Gastroesophageal sphincter (tissue), 4 donors: Measurements from ENCODE around the gene MYO15B. TPM values are rescaled to one million over a fixed set of nuclear protein-coding genes. Genes with fewer than 3 reads are reported as not detected.
"Not testable (repeated sequence)": the region's sequence is repeated elsewhere in the genome, so short reads cannot be mapped to it uniquely, and the experiment has no call there.

Experiments used
- ATAC-seq: fragments of 150-250 bp; one replicate; pipeline ENCODE4 v1.9.1; 2016; ENCODE audit warnings: mild to moderate bottlenecking, moderate library complexity
- H3K27ac ChIP-seq, 4 donors: fragments of 200-600 bp; sonication (generic) in 3 of 4; 1 replicate in 3 of 4; 2 replicates in 1 of 4; pipeline ENCODE4 v1.5.1; 2016 to 2019
- H3K27me3 ChIP-seq: fragments of 200-600 bp; sonication (generic); one replicate; pipeline ENCODE4 v1.5.1; 2019
- H3K36me3 ChIP-seq, 2 donors: fragments of 200-600 bp; sonication (generic); one replicate each; pipeline ENCODE4 v1.5.1; 2019; ENCODE audit warnings: control low read depth in 1 of 2
- H3K4me1 ChIP-seq, 3 donors: fragments of 200-600 bp; sonication (generic); 1 replicate in 2 of 3; 2 replicates in 1 of 3; pipeline ENCODE4 v1.5.1; 2016 to 2019; ENCODE audit warnings: control low read depth in 2 of 3
- H3K4me3 ChIP-seq, 2 donors: fragments of 200-600 bp; sonication (generic); one replicate each; pipeline ENCODE4 v1.5.1; 2019; ENCODE audit warnings: mild to moderate bottlenecking in 1 of 2, moderate library complexity in 1 of 2
- H3K9me3 ChIP-seq, 3 donors: fragments of 200-600 bp; sonication (generic); one replicate each; pipeline ENCODE4 v1.5.1; 2017 to 2019; ENCODE audit warnings: control low read depth in 2 of 3
- EP300 ChIP-seq: sonication (generic); formaldehyde crosslinking; IDR thresholded peaks from one replicate; pipeline ENCODE4 v1.6.1; 2017; ENCODE audit warnings: antibody characterized with exemption, mild to moderate bottlenecking
- POLR2A ChIP-seq, 2 donors: fragments of 450-650 bp; IDR thresholded peaks; one replicate each; pipeline ENCODE4 v1.6.1; 2017; ENCODE audit warnings: antibody characterized with exemption in 2 of 2, mild to moderate bottlenecking in 2 of 2, moderate library complexity in 1 of 2
- POLR2AphosphoS5 ChIP-seq: sonication (generic); formaldehyde crosslinking; IDR thresholded peaks from one replicate; pipeline ENCODE4 v1.6.1; 2017; ENCODE audit warnings: antibody characterized with exemption
- WGBS, 2 donors: methylation state at CpG; one replicate each; pipeline ENCODE4 v1.1.5; 2018; ENCODE audit warnings: low coverage in 1 of 2; 5-methylcytosine and 5-hydroxymethylcytosine counted together
- total RNA-seq, 4 donors: library from RNA; depleted of rRNA; stranded (reverse); fragments of >200 nt; gene quantifications; one replicate each; pipeline ENCODE4 v1.1.0, GENCODE V29; 2016
- TF ChIP-seq, protein P1 (sequence below), 4 experiments: fragments of 200-600 bp in 2 of 4; fragments of 450-650 bp in 2 of 4; sonication (generic) in 1 of 4; IDR thresholded peaks; one replicate each; pipeline ENCODE4 v1.5.1; 2017 to 2019; ENCODE audit warnings: antibody characterized with exemption in 4 of 4, mild to moderate bottlenecking in 2 of 4, moderate library complexity in 2 of 4

The MYO15B gene
- total RNA-seq, 4 donors from 2014 or later = 10.7 to 76.1 (median 50.8) TPM

DNA sequence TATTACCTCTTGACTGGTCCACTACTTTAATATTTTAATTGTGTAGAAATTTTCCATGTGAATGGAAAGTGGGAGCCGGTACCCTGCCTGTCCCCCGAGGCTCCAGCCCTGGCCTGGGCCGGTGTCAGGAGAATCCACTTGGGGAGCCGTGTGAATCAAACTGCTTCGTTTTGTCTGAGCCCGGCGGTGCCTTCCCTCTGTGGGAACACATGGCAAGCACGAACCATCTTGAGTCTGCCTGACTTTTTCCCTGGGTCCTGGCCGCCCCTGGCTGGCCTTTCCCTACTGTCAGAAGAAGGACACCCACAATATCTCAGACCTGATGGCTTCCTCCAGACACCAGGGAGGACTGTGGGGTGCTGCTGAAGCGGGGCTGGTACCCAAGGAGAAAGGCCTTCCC, 12.4 kb upstream of the MYO15B start:
- TF ChIP-seq, protein P1, sequence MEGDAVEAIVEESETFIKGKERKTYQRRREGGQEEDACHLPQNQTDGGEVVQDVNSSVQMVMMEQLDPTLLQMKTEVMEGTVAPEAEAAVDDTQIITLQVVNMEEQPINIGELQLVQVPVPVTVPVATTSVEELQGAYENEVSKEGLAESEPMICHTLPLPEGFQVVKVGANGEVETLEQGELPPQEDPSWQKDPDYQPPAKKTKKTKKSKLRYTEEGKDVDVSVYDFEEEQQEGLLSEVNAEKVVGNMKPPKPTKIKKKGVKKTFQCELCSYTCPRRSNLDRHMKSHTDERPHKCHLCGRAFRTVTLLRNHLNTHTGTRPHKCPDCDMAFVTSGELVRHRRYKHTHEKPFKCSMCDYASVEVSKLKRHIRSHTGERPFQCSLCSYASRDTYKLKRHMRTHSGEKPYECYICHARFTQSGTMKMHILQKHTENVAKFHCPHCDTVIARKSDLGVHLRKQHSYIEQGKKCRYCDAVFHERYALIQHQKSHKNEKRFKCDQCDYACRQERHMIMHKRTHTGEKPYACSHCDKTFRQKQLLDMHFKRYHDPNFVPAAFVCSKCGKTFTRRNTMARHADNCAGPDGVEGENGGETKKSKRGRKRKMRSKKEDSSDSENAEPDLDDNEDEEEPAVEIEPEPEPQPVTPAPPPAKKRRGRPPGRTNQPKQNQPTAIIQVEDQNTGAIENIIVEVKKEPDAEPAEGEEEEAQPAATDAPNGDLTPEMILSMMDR (IDR thresholded peaks at IDR 0.05) = no peak
- no peak for TF ChIP-seq POLR2A (IDR thresholded peaks at IDR 0.05)
- no peak for TF ChIP-seq EP300
- TF ChIP-seq POLR2AphosphoS5 = no peak
- 65% methylated on average over 4 of the region's 10 CpGs; no CpG with 5 or more reads in 1 of the 2 donors for WGBS, 2 donors
- no peak for ATAC-seq
- no peaks in the 10 kb centered on the region for H3K27me3 ChIP-seq
- H3K27ac ChIP-seq = no peak overlapping the region
- H3K4me3 ChIP-seq = no peak overlapping the region
- H3K9me3 ChIP-seq = no peaks in the 10 kb centered on the region
- no peaks in the 10 kb centered on the region for H3K4me1 ChIP-seq
- no peaks in the 10 kb centered on the region for H3K36me3 ChIP-seq

DNA sequence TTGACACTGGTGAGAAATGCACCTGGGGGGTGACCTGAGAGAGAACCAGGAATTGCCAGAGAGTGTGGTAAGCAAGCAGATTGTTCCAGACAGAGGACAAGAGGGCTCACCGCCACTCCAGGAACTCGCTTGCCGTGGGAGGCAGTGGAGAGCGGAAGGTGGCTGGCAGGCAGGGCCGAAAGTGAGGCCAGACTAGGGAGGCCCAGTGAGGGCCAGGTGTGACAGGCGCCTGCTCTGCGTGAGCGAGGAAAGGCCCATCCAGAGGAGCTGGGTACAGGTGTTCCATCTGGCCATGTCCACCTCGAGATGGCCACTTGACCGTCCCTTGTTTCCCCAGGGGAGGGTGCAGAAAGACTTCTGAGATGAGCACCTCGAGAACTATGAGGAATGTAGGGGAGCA, 11.9 kb upstream of the MYO15B start:
- Histone ChIP-seq H3K27me3 (no peaks in the 10 kb centered on the region), H3K27ac (no peak overlapping the region), H3K9me3 (no peaks in the 10 kb centered on the region), H3K4me1 (no peaks in the 10 kb centered on the region), H3K36me3 (no peaks in the 10 kb centered on the region), H3K4me3 (no peak overlapping the region)
- no peak for TF ChIP-seq EP300
- no peak for TF ChIP-seq POLR2AphosphoS5
- TF ChIP-seq POLR2A (IDR thresholded peaks at IDR 0.05) = no peak
- TF ChIP-seq, protein P1 (IDR thresholded peaks at IDR 0.05) = no peak
- 72 to 92% methylated on average over 7 to 8 of the region's 11 CpGs for WGBS, 2 donors
- ATAC-seq = no peak

DNA sequence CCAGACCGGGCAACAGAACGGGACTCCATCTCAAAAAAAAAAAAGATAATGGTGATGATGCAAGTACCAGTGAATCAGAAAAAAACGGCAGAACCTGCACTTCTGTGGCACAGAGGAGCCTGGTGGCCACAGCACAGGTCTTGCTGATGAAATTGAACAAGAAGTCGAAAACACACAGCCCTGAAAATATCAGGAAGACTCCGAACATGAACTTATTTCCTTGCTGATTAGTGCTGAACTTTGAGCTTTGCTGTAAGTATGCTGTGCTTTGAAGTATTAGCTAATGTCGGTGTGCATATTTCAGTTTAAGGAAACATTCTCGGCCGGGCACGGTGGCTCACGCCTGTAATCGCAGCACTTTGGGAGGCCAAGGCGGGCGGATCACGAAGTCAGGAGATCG, 10.9 kb upstream of the MYO15B start:
- TF ChIP-seq POLR2A (IDR thresholded peaks at IDR 0.05) = no peak
- TF ChIP-seq EP300 = no peak
- TF ChIP-seq, protein P1 (IDR thresholded peaks at IDR 0.05) = no peak
- TF ChIP-seq POLR2AphosphoS5 = no peak
- Histone ChIP-seq H3K36me3 (no peaks in the 10 kb centered on the region), H3K27me3 (no peaks in the 10 kb centered on the region), H3K9me3 (no peaks in the 10 kb centered on the region), H3K27ac (no peak overlapping the region), H3K4me3 (no peak overlapping the region), H3K4me1 (no peaks in the 10 kb centered on the region)
- 80 to 93% methylated on average over 3 to 12 of the region's 15 CpGs for WGBS, 2 donors
- no peak for ATAC-seq

DNA sequence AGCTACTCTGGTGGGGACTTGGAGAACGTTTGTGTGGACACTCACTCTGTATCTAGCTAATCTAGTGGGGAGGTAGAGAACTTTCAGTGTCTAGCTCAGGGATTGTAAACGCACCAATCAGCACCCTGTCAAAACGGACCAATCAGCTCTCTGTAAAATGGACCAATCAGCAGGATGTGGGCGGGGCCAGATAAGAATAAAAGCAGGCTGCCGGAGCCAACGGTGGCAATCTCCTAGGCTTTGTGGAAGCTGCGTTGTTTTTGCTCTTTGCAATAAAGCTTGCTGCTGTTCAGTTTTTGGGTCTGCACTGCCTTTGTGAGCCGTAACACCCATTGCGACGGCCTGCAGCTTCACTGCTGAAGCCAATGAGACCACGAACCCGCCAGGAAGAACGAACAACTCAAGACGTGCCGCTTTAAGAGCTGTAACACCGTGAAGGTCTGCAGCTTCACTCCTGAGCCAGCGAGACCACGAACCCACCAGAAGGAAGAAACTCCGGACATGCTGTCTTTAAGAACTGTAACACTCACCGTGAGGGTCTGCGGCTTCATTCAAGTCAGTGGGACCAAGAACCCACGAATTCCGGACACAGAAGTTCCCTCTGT, 6.4 kb upstream of the MYO15B start:
- WGBS, 2 donors = 69 to 79% methylated on average over 4 to 9 of the region's 23 CpGs
- not testable (repeated sequence) for H3K36me3 ChIP-seq

DNA sequence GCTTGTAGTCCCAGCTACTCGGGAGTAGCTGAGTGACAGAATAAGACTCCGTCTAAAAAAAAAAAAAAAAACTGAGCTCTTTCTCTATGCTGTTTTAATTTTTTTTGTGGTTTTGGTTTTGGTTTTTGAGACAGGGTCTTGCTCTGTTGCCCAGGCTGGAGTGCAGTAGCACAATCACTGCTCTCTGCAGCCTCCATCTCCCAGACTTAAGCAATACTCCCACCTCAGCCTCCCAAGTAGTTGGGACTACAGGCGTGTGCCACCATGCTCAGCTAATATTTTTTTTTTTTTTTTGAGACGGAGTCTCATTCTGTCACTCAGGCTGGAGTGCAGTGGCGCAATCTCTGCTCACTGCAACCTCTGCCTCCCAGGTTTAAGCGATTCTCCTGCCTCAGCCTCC, 4.4 kb upstream of the MYO15B start:
- not testable (repeated sequence) for H3K4me3 ChIP-seq, H3K27ac ChIP-seq, ATAC-seq, H3K36me3 ChIP-seq, H3K9me3 ChIP-seq
- Histone ChIP-seq H3K27me3 (peaks cover 13% of the 10 kb centered on the region), H3K4me1 (peaks cover 0 to 13% (median 5%) of the 10 kb centered on the region in 3 donors)
- 85 to 88% methylated on average over 4 to 5 of the region's 6 CpGs for WGBS, 2 donors

More for the DNA sequence above, 6.4 kb upstream of the MYO15B start:
- not testable (repeated sequence) for H3K27me3 ChIP-seq, ATAC-seq, H3K9me3 ChIP-seq, H3K4me1 ChIP-seq, H3K4me3 ChIP-seq, H3K27ac ChIP-seq
- peak in 1 of 2 donors; percentile 22 for TF ChIP-seq POLR2A (IDR thresholded peaks at IDR 0.05)

DNA sequence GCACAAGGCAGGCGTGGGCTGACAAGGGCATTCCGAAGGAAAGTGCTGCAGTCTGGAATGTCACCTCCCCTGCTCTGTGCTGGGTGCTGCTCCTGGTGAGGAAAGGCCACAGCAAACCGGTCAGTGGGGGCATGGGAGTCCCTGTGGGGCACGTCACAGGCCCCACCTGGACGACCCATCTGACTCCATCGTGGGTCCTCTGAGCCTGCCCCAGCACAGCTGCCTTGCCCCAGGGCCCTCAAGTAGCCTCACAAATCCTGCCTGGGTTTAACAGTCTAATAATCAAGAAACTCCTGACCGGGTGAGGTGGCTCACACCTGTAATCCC, 2.8 kb upstream of the MYO15B start:
- Histone ChIP-seq H3K27me3 (peaks cover 14% of the 10 kb centered on the region), H3K9me3 (no peaks in the 10 kb centered on the region), H3K36me3 (no peaks in the 10 kb centered on the region), H3K27ac (no peak overlapping the region), H3K4me1 (peaks cover 0 to 26% (median 5%) of the 10 kb centered on the region in 3 donors), H3K4me3 (no peak overlapping the region)
- ATAC-seq = no peak
- no peak for TF ChIP-seq POLR2A (IDR thresholded peaks at IDR 0.05)
- no peak for TF ChIP-seq EP300
- TF ChIP-seq, protein P1 (IDR thresholded peaks at IDR 0.05) = no peak
- no peak for TF ChIP-seq POLR2AphosphoS5
- WGBS, 2 donors = 100% methylated on average over 1 of the region's 7 CpGs; no CpG with 5 or more reads in 1 of the 2 donors
